ENCODE results near the gene VAMP2.
A peak's percentile ranks its signal among the peaks of the same experiment; 100 is the strongest.

Gene VAMP2

DNA sequence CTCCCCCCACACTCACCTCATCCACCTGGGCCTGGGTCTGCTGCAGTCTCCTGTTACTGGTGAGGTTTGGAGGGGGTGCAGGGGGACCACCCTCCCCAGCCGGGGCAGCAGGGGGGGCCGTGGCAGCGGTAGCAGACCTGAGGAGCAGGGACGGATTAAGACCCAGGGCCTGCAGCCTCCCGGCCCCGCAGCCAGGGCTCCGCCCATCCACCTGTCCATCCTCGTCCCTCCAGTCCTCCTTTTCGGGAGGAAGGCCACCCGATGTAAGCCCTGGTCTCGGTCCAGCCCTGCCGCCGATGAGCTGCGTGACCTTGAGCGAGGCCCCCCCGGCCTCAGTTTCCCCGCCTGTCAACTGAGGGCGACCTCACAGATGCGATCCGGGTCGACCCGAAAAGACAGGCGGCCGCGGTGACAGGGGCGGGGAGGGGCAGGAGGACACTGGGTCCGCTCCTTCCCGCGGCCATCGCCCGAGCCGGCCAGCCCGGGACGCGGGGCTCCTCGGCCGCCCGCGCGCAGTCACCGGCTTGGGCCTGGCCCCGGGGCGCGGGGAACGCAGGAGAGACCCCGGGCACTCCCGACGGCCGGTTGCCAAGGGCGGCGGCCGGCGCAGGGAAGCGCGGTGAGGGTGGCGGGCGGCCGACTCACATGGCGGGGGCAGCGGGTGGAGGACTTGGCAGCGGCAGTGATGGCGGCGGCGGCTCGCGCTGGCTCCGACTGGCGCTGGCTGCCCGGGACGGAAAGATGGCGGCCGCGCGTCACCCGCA lies at the start of gene VAMP2:
Gene VAMP2 (minus strand): TSS at position 716 of the 764 bp plus-strand sequence. CDS start 69 bp downstream, at position 647.
- DNase-seq (ENCODE audit: low spot score) = peak; percentile 73

- DNase-seq (ENCODE audit: low spot score) = no peak
Observed at GRCh38 chr17:8210761-8211458, 48.2 kb upstream of the VAMP2 start.

GRCh38 chr17:8209907-8210760 lies 47.4 kb upstream of the VAMP2 start, which contains the start of gene AURKB:
AURKB (minus strand) TSS chr17:8210575; CDS start chr17:8210224, 351 bp downstream.
- peak; percentile 93 for DNase-seq (ENCODE audit: low spot score)

- no peak for DNase-seq (ENCODE audit: low spot score)
Observed at GRCh38 chr17:8206536-8206935, 43.8 kb upstream of the VAMP2 start.

DNA sequence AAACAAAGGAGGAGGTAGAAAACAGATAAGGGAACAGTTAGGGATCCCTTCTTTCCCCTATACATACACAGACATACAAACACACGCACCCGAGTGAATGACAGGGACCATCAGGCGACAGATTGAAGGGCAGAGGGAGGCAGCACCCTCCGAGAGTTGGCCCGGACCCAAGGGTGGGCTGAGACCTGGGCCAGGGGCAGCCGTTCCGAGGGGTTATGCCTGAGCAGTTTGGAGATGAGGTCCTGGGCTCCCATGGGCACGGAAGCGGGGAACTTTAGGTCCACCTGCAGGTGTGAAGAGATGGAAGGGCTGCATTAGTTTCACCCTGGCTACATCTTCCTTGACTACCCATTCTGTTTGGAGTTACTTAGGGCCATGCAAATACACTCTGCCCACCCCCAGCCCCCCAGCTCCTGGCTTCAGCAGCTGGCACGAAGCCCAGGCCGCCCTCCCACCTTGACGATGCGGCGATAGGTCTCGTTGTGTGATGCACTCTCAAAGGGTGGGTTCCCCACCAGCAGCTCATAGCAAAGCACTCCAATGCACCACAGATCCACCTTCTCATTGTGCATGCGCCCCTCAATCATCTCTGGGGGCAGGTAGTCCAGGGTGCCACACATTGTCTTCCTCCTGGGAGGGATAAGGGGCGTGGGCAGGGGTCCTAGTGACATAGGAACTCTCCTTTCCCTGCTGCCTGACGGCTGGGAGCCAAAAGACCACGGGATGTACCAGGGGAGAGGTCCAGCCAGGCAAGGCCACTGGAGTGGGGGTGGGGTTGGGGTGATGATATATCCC lies 42.2 kb upstream of the VAMP2 start:
- no peak for DNase-seq (ENCODE audit: low spot score)

DNA sequence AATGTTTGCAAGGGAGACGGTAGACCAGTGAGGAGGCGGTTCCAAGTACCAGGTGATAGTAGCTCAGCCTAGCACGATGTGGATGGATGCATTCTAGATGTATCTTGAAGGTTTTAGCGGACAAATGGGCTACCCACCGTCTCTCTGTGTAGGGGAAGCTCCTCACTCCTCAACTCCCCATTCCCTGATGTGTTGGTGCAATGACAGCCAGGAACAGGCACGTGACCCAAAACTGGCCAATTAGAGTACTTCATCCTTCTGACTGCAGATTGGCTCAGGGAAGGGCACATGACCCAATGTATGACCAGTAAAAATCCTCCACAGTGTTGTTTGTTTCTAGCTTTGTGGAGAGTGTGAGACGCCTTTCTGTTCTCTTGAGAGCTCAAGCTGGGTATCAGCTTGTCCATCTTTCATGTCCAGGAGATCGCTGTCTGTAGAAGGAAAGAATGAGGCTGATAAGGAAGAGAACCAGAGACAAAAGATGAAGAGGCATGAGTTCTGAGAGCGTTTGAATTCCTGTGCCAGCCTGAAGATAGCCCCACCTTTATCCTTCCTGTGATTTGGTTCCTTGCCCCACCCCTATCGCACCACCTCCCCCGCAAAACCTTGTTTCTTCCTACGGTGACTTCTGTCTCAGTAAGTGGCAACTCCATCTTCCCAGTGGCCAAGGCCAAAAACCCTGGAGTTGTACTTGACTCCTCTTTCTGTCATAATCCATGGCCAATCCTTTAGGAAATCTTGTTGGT lies 29.5 kb upstream of the VAMP2 start:
- DNase-seq (ENCODE audit: low spot score) = peak; percentile 98

DNA sequence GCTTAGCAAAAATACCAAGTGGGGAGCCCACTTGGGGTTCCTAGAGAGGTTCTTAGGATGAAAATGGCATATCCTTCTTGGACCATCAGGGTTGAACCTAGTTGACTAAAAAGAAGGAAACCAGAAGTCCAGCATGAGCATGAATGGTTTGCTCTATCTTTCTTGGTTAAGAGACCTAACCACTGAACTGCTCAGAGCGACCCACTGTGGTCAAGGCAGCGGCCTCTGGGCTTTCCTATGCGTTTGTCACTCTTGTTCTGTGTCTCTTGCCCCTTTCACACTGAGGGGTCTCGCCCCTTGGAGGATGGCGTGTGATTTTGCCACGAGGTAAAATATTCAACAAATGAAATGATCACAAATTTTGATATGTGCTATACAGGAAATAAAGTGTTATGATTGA lies 27.8 kb upstream of the VAMP2 start:
- DNase-seq (ENCODE audit: low spot score) = no peak

GRCh38 chr17:8189711-8190477 lies 27.1 kb upstream of the VAMP2 start, which contains the start of gene BORCS6:
BORCS6 (minus strand) TSS chr17:8190180; CDS start chr17:8190140, 40 bp downstream.
- peak; percentile 99 for DNase-seq (ENCODE audit: low spot score)

GRCh38 chr17:8189041-8189710 lies 26.4 kb upstream of the VAMP2 start:
- DNase-seq (ENCODE audit: low spot score) = no peak

GRCh38 chr17:8188263-8188839 lies 25.6 kb upstream of the VAMP2 start:
- DNase-seq (ENCODE audit: low spot score) = no peak

- DNase-seq (ENCODE audit: low spot score) = peak; percentile 93
Observed at GRCh38 chr17:8187517-8188262, 24.9 kb upstream of the VAMP2 start.

DNA sequence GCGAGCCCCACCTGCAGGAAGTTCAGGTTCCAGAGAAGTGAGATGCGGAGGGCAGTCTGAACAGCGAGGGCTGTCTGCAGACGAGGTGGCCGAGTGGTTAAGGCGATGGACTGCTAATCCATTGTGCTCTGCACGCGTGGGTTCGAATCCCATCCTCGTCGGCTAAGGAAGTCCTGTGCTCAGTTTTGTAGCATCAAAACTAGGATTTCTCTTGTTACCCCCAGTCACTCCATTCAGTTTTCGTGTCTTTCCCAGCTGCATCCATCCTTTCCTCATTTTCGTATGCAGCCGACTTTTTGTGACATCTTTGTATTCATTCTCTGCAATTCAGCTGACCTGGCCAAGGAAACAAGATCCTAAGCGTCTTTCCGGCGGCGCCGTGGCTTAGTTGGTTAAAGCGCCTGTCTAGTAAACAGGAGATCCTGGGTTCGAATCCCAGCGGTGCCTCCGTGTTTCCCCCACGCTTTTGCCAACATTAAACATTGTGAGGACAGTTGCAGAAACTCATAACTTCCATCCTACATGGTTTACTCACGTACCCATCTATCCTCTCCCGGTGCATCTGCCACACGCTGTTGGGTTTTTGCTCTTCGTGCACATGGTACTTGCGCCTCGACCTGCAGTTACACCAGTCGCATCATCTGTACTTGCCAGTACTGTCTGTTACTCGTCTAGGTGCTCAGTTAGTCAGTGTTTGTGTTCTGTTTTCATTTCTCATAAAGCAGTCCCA lies 24.2 kb upstream of the VAMP2 start:
- DNase-seq (ENCODE audit: low spot score) = peak; percentile 94

DNA sequence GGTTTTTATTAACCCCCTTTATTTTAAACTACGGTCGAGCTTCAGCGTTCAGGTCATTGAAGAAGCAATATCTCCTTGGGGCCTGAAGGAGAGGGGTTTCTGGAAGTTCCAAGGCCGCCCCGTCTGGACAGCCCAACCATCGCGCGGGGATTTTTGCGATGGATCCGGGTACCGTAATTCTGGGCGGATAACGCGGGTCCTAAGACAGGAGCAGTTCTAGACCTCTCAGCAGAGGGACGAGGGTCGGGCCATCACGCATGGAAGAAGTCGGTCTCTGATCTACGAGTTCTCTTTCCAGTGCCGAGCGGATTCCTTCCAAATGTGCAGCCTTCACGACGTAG lies 23.7 kb upstream of the VAMP2 start:
- DNase-seq (ENCODE audit: low spot score) = no peak

- peak; percentile 85 for DNase-seq (ENCODE audit: low spot score)
Observed at GRCh38 chr17:8185582-8186445, 23.1 kb upstream of the VAMP2 start.

DNA sequence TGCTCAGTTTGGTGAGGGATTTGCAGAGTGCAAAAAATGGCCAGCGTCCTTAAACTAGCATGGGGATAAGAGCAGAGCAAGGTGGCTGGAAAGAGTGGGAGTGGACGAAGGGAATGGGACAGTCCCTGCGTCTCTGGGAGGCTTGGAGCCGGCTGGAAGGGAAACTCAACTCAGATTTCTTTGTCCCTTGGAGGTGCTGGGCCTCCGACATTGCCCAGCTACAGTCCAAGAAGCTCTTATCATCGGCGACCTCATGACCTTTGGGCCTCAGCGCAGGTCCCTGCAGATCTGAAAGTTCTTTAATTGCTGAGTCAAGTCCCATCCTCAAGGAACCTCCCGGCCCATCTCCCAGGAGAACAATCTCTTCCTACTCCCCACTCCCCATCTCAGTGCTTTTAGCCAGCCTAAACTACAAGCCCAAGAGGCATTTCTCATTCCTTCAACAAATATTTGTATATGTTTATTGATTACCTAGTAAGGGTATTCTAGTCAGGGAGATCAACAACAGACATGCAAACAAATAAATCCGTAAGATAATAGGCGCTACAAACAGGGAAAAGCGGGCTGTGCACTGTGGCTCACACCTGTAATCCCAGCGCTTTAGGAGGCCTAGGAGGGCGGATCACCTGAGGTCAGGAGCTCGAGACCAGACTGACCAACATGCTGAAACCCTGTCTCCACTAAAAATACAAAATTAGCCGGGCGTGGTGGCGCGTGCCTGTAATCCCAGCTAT lies 14.4 kb upstream of the VAMP2 start:
- no peak for DNase-seq (ENCODE audit: low spot score)
